HUES64 (cell line): ENCODE results near the gene SPTLC3.

ENCODE experiments used
- H3K27ac ChIP-seq: 2 replicates; pipeline ENCODE4 v1.7.0; 2013; ENCODE audit warnings: low read depth, low read length, inconsistent platforms
- H3K27me3 ChIP-seq: 2 replicates; pipeline ENCODE4 v1.6.1; 2013; ENCODE audit warnings: mild to moderate bottlenecking, low read length; ENCODE audit not compliant: insufficient read depth
- H3K36me3 ChIP-seq: 2 replicates; pipeline ENCODE4 v1.6.1; 2013; ENCODE audit warnings: mild to moderate bottlenecking, low read length; ENCODE audit not compliant: insufficient read depth
- H3K4me1 ChIP-seq: 2 replicates; pipeline ENCODE4 v1.6.1; 2013; ENCODE audit warnings: mild to moderate bottlenecking, low read length, moderate library complexity; ENCODE audit not compliant: insufficient read depth
- H3K4me3 ChIP-seq: 2 replicates; pipeline ENCODE4 v1.5.1; 2013; ENCODE audit warnings: mild to moderate bottlenecking, low read length, moderate library complexity
- H3K9ac ChIP-seq: 2 replicates; pipeline ENCODE4 v1.6.1; 2013; ENCODE audit warnings: mild to moderate bottlenecking, low read depth, low read length
- H3K9me3 ChIP-seq: 2 replicates; pipeline ENCODE4 v1.6.1; 2013; ENCODE audit warnings: low read depth, low read length; ENCODE audit not compliant: insufficient read depth
- WGBS: fragments of 150-250, 120-280 bp; methylation state at CpG from one replicate; pipeline ENCODE4 v1.1.7; 2013; ENCODE audit warnings: missing lambda C conversion rate; 5-methylcytosine and 5-hydroxymethylcytosine counted together

SPTLC3 gene

GRCh38 chr20:13060327-13060726, 51.6 kb downstream of the SPTLC3 start:
- H3K4me3 ChIP-seq: no peak overlapping the region
- H3K36me3 ChIP-seq: no peaks in the 10 kb centered on the region
- no peak overlapping the region for H3K9ac ChIP-seq
- H3K9me3 ChIP-seq: no peaks in the 10 kb centered on the region
- peaks cover 17% of the 10 kb centered on the region; the same call in 1 of the 2 replicates for H3K4me1 ChIP-seq
- no peaks in the 10 kb centered on the region for H3K27me3 ChIP-seq
- no peak overlapping the region for H3K27ac ChIP-seq

DNA sequence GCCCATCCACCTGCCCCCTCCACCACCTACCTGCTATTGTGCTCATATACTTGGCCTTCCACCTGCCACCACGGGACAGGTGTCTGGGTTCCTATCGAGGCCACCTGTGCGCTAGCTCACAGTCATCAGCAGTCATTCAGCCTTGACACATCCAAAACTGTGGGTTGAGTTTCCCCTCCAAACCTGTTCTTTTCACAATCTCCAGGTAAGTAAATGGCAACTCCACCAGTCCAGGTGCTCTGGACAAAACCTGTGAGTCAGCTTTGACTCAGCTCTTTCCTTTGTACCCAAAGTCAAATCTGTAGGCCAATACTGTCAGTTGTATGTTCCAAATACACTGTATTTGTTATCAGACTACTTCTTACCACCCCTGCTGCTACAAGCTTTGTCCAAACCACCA, 52.6 kb downstream of the SPTLC3 start:
- no peak overlapping the region for H3K4me3 ChIP-seq
- 95% methylated on average over 3 of the region's 3 CpGs for WGBS
- no peak overlapping the region for H3K9ac ChIP-seq
- H3K27ac ChIP-seq: no peak overlapping the region
- no peaks in the 10 kb centered on the region for H3K36me3 ChIP-seq
- H3K27me3 ChIP-seq: no peaks in the 10 kb centered on the region
- no peaks in the 10 kb centered on the region for H3K9me3 ChIP-seq
- peaks cover 17% of the 10 kb centered on the region; the same call in 1 of the 2 replicates for H3K4me1 ChIP-seq

GRCh38 chr20:13062789-13063188, 54.0 kb downstream of the SPTLC3 start:
- Histone ChIP-seq H3K27ac (no peak overlapping the region), H3K4me3 (no peak overlapping the region), H3K4me1 (peaks cover 17% of the 10 kb centered on the region; the same call in 1 of the 2 replicates), H3K36me3 (no peaks in the 10 kb centered on the region), H3K27me3 (no peaks in the 10 kb centered on the region), H3K9ac (no peak overlapping the region), H3K9me3 (no peaks in the 10 kb centered on the region)
- WGBS: 97% methylated on average over 2 of the region's 2 CpGs

DNA sequence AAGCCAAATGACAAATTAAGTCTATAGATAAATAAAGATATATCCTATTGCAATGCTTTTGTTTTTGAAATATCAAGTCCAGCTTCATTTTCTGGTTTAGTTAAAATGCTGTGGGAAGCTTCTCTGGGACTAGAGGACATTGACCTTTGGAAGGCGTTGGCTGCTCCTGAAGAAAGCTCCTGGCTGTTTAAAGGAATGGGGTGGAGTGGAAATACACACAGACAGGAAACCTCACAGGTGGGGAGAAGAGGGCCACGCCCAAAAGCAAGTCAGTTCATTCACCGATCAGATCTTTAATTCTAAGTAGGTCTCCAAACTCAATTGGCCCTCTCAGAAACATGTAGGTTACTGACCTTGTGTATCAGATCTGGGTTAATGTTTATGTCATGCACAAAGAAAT, 59.6 kb downstream of the SPTLC3 start:
- no peak overlapping the region for H3K27ac ChIP-seq
- H3K9ac ChIP-seq: no peak overlapping the region
- no peaks in the 10 kb centered on the region for H3K36me3 ChIP-seq
- WGBS: 93% methylated on average over 3 of the region's 3 CpGs
- H3K9me3 ChIP-seq: no peaks in the 10 kb centered on the region
- H3K4me1 ChIP-seq: no peaks in the 10 kb centered on the region; the same call in 1 of the 2 replicates
- H3K27me3 ChIP-seq: no peaks in the 10 kb centered on the region
- H3K4me3 ChIP-seq: no peak overlapping the region

- Histone ChIP-seq H3K4me1 (no peaks in the 10 kb centered on the region), H3K9ac (no peak overlapping the region), H3K27me3 (no peaks in the 10 kb centered on the region), H3K4me3 (no peak overlapping the region), H3K27ac (no peak overlapping the region), H3K9me3 (no peaks in the 10 kb centered on the region), H3K36me3 (no peaks in the 10 kb centered on the region)
- 83% methylated on average over 1 of the region's 1 CpG for WGBS
These were observed 73.1 kb downstream of the SPTLC3 start for GRCh38 chr20:13081877-13082276.

DNA sequence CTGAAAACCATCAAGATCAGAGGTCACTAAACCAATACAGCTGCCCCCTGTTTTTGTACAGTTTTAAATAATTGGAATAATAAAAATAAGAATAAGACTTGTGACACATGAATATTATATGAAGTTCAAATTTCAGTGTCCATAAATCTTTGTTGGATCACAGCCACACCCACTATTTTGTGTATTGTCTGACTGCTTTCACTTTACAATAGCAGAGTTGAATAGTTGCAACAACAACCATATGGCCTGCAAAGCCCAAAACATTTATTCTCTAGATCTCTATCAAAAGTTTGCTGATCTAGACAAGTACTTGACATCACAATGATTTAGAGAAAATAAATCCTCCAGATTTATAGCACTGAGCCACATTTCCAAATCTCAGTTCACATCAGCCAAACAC, 73.6 kb downstream of the SPTLC3 start:
- no peak overlapping the region for H3K4me3 ChIP-seq
- H3K27me3 ChIP-seq: no peaks in the 10 kb centered on the region
- H3K9me3 ChIP-seq: no peaks in the 10 kb centered on the region
- H3K4me1 ChIP-seq: no peaks in the 10 kb centered on the region
- H3K36me3 ChIP-seq: no peaks in the 10 kb centered on the region
- H3K27ac ChIP-seq: no peak overlapping the region
- H3K9ac ChIP-seq: no peak overlapping the region

- H3K9ac ChIP-seq: no peak overlapping the region
- no peaks in the 10 kb centered on the region for H3K4me1 ChIP-seq
- H3K27ac ChIP-seq: no peak overlapping the region
- no peaks in the 10 kb centered on the region for H3K9me3 ChIP-seq
- H3K36me3 ChIP-seq: no peaks in the 10 kb centered on the region
- no peaks in the 10 kb centered on the region for H3K27me3 ChIP-seq
- no peak overlapping the region for H3K4me3 ChIP-seq
- 98% methylated on average over 2 of the region's 3 CpGs for WGBS
These were observed 76.5 kb downstream of the SPTLC3 start for GRCh38 chr20:13085275-13085674.

DNA sequence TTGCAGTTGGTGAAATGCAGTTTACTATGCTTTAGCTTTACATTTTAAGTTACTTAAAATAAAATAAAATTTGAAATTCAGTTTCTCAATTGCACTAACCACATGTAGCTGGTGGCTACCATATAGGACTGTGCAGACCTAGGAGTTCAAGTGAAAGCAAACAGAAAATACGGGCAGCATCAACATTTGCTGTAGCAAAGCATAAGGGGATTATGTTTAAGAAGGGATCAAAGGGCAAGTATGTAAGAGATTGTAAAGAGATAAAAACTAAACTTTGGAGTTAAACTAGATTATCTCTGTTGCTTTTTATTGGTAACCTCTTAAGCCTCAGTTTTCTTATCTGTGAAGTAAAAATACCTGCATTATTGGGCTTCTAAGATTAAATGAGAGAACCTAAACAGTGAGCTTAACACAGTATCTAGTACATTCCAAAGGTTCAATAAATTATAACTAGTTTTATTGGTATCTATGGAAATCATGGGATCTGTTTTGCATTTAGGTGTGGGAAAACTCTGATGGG, 81.2 kb downstream of the SPTLC3 start:
- no peaks in the 10 kb centered on the region for H3K4me1 ChIP-seq
- no peaks in the 10 kb centered on the region for H3K27me3 ChIP-seq
- WGBS: 77% methylated on average over 1 of the region's 1 CpG
- H3K27ac ChIP-seq: no peak overlapping the region
- no peaks in the 10 kb centered on the region for H3K36me3 ChIP-seq
- H3K9me3 ChIP-seq: no peaks in the 10 kb centered on the region
- no peak overlapping the region for H3K9ac ChIP-seq
- H3K4me3 ChIP-seq: no peak overlapping the region

DNA sequence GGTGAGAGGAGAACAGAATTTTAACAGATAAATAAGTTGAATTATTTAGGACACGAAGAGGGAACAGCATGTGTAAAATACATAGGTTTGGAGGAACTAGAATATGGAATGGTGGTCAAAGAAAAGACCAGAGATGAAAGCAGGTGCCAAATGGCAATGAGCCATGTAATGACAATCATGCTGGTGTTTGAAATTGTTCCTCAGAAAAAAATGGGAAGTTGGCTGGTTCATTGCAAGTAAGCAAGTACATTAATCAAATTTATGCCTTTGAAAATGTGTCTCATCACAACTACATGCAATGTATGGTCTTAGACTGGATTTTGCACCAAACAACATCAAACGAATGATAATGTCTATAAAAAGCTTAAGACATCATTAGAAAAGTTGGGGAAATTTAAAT, 83.3 kb downstream of the SPTLC3 start:
- 93% methylated on average over 2 of the region's 2 CpGs for WGBS
- no peaks in the 10 kb centered on the region for H3K36me3 ChIP-seq
- no peak overlapping the region for H3K4me3 ChIP-seq

GRCh38 chr20:13094976-13095375, 86.2 kb downstream of the SPTLC3 start:
- Histone ChIP-seq H3K9me3 (no peaks in the 10 kb centered on the region), H3K27me3 (no peaks in the 10 kb centered on the region), H3K4me3 (no peak overlapping the region), H3K36me3 (no peaks in the 10 kb centered on the region), H3K9ac (no peak overlapping the region), H3K27ac (no peak overlapping the region), H3K4me1 (peaks cover 11% of the 10 kb centered on the region)
- WGBS: 92% methylated on average over 4 of the region's 4 CpGs

More for the DNA sequence above, 83.3 kb downstream of the SPTLC3 start:
- no peaks in the 10 kb centered on the region for H3K27me3 ChIP-seq
- H3K4me1 ChIP-seq: no peaks in the 10 kb centered on the region
- no peak overlapping the region for H3K27ac ChIP-seq
- no peak overlapping the region for H3K9ac ChIP-seq
- no peaks in the 10 kb centered on the region for H3K9me3 ChIP-seq

DNA sequence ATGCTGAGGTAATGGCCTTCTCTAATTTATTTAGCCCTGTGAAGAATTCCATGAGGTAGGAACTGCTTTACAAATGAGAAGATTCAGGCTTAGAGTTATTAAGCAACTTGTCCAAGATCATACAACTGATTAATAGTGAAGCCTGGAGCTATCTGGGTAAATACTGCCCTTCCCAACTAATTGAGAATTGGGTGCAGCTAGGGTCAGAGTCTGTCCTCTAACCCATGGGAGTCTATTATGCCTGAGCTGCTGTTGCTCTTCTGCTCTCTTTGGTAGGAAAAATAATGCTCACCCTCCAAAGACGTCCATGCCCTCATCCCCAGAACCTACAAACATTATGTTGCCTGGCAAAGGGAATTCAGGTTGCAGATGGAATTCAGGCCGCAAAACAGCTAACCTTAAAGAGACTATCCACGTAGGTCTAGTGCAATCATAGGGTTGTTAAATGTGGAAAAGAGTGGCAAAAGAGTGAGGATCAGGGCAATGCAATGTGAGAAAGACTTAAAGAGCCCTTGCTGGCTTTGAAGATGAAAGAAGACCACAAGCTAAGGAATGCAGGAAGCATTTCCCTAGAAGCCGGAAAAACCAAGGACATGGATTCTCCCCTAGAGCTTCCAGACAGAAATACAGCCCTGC, 90.1 kb downstream of the SPTLC3 start:
- H3K9me3 ChIP-seq: no peaks in the 10 kb centered on the region

DNA sequence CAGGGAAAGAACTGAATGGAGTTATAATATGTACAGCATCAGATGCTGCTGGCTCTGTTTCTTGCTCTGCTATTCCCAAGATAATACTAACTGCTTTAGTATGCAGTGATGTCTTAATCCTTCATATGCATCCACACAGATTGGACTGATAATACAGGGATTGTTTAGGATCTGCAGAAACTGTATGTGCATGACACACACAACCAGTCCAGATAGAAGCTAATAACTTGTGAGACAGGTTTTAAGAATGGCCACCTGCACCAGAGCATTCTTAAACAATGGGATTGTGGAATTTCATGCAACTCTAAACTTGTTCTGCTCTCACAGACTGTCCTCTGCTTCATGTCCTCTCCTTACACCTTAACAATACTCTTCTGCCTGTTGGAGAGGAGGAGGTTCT, 90.9 kb downstream of the SPTLC3 start:
- H3K4me1 ChIP-seq: peaks cover 11% of the 10 kb centered on the region
- no peaks in the 10 kb centered on the region for H3K9me3 ChIP-seq
- no peaks in the 10 kb centered on the region for H3K36me3 ChIP-seq
- H3K27ac ChIP-seq: no peak overlapping the region
- no peaks in the 10 kb centered on the region for H3K27me3 ChIP-seq
- H3K4me3 ChIP-seq: no peak overlapping the region
- no peak overlapping the region for H3K9ac ChIP-seq

More for the DNA sequence above, 90.1 kb downstream of the SPTLC3 start:
- Histone ChIP-seq H3K4me1 (peaks cover 11% of the 10 kb centered on the region), H3K27ac (no peak overlapping the region), H3K4me3 (no peak overlapping the region), H3K36me3 (no peaks in the 10 kb centered on the region), H3K9ac (no peak overlapping the region), H3K27me3 (no peaks in the 10 kb centered on the region)
- 84% methylated on average over 4 of the region's 4 CpGs for WGBS
